Stimulated activated CD8-positive, alpha-beta memory T cell treated with anti-CD3 and anti-CD28 coated beads, Interleukin-7, amount 100 ng/mL, for 4 hours (primary cell): ENCODE measurements around the gene METTL16.
"Not testable (repeated sequence)": the region's sequence is repeated elsewhere in the genome, so short reads cannot be mapped to it uniquely, and the experiment has no call there.

Source experiments
- DNase-seq, 2 donors: peaks; one replicate each; pipeline ENCODE4 v3.0.0-alpha.2; 2020; ENCODE audit warnings: low read depth in 2 of 2

METTL16 gene

DNA sequence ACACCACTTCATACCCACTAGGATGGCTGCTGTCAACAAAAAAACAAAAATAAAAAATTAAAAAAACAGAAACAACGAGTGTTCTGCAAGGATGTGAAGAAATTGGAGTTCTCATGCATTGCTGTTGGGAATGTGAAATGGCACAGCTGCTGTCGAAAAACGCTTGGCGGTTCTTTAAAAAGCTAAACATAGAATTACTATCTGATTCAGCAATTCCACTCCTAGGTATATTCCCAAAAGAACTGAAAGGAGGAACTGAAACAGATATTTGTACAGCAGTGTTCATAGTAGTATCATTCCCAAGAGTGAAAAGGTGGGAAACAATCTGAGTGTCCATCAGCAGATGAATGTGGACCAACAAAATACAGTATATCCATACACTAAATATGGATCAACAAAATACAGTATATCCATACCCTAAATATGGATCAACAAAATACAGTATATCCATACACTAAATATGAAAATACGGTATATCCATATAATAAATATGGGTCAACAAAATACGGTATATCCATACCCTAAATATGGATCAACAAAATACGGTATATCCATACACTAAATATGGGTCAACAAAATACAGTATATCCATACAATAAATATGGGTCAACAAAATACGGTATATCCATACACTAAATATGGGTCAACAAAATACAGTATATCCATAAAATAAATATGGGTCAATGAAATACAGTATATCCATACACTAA is 8.7 kb downstream of the METTL16 start:
- DNase-seq, result no peak

DNA sequence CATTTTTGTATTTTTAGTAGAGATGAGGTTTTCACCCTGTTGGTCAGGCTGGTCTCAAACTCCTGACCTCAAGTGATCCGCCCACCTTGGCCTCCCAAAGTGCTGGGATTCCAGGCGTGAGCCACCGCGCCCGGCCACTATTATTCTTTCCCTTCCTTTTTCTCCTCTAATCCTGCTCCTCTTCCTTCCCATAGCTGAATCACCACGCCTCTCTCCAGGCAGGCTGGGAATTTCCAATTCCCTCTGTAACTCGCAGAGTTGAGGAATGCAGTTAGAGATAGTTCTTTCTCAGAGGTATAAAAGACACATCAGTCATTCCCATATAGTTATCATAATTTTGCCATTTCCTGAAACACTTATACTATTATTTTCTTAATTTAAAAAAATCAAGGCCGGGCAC is 11.2 kb downstream of the METTL16 start:
- no peak for DNase-seq

DNA sequence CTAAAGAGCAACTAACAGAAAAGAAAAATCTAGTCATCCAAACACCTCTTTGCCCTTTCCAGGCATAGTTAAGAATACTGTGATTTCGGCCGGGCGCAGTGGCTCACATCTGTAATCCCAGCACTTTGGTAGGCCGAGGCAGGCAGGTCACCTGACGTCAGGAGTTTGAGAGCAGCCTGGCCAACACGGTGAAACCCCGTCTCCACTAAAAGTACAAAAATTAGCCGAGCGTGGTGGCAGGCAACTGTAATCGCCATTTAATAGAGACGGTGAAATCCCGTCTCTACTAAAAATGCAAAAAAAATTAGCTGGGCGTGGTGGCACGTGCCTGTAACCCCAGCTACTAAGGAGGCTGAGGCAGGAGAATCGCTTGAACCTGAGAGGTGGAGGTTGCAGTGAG is 22.4 kb downstream of the METTL16 start:
- not testable (repeated sequence) for DNase-seq

DNA sequence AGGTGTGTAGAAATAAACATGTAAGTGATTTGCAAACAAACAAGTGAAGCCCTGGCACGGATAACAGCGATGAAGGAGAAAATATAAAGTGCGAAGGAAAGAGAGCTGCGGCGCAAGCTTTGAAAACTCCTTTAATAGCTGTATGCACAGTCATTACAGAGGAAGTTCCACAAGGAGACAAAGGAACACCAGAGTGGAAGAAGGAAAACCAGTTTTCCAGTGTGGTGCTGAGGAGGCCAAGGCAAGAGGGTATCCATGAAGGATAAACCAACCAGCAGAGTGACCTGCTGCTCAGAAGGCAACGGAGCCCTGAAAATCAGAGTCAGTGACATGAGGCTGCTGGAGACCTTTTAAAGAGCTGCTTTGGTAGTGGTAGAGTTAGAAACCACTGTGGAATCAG is 24.4 kb downstream of the METTL16 start:
- no peak for DNase-seq

DNA sequence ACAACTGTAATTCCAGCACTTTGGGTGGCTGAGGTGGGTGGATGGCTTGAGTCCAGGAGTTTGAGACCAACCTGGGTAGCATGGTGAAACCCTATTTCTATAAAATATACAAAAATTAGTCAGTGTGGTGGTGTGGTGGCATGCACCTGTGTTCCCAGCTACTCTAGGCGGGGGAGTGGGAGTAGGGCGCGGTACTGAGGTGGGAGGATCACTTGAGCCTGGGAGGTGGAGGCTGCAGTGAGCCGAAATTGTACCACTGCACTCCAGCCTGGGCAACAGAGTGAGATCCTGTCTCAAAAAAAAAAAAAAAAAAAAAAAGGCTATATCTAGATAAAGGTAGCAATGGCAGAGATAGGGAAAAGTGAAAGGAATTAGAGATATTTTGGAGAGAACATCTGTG is 25.0 kb downstream of the METTL16 start:
- DNase-seq, result not testable (repeated sequence)

DNA sequence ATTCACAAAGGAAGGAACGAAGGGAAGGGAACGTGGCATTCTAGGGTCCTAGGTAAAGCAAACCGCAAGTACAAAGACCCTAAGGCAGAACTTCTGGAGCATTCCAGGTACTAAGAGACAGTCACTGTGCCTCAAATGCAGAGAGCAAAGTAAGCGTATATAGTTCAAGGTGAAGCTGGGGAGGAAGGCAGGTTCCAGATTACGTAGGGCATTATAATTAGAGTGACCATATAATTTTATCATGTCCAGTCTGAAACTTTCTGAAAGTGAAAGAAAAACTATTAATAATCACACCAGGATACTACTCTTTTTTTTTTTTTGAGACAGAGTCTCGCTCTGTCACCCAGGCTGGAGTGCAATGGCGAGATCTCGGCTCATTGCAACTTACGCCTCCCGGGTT is 25.7 kb downstream of the METTL16 start:
- DNase-seq, result no peak

DNA sequence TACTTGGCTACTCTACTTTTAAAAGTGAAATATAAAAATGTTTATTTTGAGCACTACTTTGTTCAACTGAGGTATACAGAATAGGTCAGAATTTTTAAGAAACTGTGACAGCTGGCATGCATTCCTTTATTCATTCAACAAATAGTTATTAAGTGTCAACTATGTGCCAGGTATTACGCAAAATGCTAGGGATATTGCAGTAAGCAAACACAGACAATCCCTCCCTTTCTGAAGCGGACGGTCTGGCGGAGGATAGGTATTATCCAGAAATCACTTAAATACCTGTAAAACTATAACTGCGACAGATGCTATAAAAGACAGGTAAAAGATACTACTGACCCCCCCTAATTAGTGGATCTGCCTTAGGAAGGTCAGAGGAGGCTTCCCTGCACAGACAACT is 26.1 kb downstream of the METTL16 start:
- no peak for DNase-seq

DNA sequence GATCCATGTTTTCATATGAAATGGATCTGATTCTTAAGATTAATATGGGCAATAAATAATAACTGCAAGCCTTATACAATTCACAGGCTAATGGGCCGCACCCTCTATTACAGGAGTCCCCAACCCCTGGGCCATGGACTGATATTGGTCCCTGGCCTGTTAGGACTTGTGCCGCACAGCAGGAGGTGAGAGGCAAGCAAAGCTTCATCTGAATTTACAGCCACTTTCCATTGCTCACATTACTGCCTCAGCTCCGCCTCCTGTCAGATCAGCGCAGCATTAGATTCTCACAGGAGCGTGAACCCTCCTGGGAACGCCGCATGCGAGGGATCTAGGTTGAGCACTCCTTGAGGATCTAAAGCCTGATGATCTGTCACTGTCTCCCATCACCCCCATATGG is 26.8 kb downstream of the METTL16 start:
- no peak for DNase-seq

DNA sequence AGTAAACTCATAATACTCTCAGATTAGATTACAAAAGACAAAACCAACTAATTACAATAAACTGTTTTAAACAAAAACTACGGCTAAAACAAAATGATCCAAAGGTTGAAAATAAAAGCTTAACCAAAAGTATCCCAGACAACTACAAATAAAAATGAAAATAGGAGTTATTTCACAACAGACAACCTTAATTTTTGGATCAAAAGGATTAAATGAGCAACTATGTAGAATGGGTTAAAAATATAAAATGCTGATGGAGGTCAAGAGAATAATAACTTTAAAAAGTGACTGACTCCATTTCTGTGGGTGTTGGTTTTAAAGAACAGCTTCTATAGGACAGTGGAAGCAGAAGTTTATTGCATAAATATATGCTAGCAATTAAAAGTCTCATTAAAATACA is 28.6 kb downstream of the METTL16 start:
- no peak for DNase-seq

DNA sequence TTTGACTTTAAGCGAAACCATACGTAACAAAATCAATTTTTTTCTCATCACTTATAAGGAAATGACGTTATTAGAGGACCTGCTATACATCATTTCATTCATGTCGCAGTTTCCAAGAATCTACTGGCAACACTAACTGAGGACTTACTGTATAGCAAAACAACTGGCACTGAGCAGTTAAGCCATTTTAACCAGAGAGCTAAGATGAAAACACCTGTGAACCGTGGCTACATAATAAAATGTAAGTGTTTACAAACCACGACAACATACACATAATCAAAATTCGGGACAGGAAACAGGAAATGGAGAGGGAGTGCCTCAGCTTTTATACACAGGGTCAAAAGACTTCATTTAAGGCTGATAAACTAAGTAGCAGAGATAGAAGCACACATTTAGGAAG is 29.5 kb downstream of the METTL16 start:
- no peak for DNase-seq

DNA sequence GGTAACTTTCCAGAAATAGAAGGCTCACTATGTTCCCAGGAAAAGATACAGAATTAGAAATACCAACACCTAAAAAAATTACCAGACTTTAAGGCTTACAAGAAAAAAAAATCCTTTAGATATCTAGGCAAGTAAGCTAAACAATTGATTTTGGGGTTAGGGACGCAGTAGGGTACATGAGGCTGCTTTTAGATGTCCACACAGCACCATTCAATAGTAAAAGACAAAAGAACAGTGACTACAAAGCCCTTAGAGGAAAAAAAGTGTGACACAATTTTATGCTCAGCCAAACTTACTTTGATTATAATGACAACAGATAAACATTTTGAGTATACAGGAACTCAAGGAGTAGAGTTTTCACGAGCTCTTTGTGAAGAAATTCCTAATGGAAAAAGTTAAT is 29.9 kb downstream of the METTL16 start:
- no peak for DNase-seq

DNA sequence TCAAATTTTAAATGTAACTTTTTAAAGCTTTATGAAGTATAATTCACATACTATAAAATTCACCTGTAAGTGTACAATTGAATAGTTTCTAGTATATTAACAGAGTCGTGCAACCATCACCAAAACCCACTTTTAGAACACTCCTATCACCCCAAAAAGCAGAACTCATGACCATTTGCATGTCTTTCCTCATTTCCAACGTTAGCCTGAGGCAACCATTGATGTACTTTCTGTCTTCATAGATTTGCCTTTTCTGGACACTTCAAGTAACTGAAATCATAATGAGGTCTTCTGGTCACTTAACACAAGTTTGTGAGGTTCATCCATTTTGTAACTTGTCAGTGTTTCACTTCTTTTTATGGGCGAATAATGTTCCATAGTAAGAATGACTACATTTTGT is 33.2 kb downstream of the METTL16 start:
- DNase-seq, result no peak

DNA sequence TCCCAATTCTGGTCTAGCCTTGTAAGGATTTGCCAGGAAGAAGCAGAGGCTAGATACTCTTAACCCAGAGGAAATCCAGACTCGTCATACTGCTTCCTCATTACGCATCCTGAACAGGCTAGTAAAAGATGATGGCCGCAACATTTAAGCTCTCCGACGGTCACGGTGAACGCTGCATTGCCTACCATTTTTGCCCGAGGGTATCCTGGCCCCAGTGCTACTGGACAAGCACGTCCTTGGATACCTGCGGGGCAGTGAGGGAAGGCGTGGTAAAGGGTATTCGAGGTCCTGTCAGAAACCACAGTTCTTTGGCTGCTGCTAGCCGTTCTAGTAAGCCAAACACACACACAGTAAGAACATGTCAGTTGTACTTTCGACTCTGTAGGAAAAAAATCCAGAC is 36.6 kb downstream of the METTL16 start:
- no peak for DNase-seq

DNA sequence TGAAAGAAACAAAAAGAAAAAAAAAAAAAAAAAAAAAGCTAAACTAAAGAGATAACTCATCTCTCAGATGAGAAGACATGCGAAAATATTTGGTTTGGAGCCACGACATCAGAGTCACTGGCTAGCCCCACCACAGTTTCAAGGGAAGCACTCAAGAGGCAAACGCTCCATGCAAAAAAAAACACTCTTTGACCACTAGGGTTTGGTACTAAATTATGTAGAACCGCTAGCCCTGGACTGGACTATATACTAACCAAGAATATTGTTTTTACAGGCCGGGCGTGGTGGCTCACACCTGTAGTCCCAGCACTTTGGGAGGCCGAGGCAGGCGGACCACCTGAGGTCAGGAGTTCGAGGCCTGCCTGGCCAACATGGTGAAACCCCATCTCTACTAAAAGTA is 37.3 kb downstream of the METTL16 start:
- no peak for DNase-seq

DNA sequence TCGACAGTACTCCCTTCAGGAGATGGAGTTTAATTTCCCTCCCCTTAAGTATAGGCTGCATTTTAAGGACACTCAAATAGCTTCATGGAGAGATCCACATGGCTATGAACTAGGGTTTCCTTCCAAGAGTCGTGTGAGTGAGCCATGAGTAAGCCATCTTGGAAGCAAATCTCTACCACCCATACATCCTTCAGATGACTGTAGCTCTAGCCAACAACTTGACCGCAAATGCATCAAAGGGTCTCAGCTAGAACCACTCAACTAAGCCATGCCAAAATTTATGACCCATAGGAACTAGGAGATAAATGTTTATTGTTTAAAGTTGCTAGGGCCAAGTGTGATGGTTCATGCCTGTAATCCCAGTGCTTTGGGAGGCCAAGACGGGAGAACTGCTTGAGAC is 43.4 kb downstream of the METTL16 start:
- no peak for DNase-seq

DNA sequence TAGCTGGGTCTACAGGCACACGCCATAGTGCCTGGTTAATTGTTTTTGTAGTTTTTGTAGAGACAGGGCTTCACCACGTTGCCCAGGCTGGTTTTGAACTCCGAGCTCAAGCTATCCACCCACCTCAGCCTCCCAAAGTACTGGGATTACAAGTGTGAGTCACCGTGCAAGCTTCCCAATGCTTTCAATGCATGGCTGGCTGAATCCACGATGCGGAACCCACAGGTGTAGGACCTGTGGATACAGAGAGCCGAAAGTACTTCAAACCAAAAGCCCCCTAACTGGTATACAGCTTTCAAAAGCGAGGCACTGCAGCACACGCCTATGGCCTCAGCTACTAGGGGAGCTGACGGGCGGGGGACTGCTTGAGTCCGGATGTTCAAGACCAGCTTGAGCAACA is 44.8 kb downstream of the METTL16 start:
- no peak for DNase-seq

DNA sequence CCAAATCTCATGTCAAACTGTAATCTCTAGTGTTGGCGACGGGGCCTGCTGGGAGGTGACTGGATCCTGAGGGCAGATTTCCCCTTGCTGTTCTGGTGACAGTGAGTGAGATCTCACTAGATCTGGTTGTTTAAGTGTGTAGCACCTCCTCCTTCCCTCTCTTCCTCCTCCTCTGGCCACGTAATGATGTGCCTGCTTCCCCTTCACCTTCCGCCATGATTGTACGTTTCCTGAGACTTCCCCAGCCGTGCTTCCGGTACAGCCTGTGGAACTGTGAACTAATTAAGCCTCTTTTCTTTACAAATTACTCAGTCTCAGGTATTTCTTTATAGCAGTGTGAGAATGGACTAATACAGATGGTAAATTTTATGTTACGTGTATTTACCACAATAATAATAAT is 49.2 kb downstream of the METTL16 start:
- DNase-seq, result no peak

DNA sequence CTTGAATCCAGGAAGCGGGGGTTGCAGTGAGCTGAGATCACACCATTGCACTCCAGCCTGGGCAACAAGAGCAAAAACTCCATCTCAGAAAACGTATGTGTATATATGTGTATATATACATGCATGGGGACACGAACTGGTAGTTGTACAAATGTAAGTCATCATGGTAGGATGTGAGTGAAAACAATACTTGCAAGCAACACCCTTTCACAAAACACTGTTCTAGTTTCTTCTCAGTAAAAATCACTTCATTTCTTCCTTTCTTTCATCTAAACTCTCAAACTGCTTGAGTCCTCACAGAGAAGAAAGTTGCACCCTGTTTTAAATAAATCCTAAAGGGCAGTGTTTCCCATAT is 51.8 kb downstream of the METTL16 start:
- no peak for DNase-seq

DNA sequence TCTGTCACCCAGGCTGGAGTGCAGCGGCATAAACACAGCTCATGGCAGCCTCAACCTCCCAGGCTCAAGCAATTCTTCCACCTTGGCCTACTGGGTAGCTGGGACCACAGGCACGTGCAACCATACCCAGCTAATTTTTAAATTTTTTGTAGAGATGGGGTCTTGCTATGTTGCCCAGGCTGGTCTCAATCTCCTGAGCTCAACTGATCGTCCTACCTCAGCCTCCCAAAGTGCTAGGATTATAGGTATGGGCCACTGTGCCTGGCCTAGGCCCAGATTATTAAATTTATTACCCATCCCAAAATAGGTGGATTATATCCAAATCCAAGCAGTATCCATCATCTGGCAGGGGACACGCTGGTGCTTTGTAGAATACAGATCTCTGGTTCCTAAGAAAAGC is 53.8 kb downstream of the METTL16 start:
- no peak for DNase-seq

DNA sequence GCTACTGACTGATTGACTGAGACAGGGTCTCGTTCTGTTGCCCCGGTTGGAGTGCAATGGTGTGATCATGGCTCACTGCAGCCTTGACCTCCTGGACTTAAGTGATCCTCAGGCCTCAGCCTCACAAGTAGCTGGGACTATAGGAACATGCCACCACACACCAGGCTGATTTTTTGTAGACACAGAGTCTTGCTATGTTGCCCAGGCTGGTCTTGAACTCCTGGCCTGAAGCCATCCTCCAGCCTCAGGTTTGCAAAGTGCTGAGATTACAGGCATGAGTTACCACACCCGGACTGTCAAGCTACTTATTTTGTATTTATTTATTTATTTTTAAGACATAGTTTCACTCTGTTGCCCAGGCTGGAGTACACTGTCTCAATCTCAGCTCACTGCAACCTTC is 55.2 kb downstream of the METTL16 start:
- no peak for DNase-seq

DNA sequence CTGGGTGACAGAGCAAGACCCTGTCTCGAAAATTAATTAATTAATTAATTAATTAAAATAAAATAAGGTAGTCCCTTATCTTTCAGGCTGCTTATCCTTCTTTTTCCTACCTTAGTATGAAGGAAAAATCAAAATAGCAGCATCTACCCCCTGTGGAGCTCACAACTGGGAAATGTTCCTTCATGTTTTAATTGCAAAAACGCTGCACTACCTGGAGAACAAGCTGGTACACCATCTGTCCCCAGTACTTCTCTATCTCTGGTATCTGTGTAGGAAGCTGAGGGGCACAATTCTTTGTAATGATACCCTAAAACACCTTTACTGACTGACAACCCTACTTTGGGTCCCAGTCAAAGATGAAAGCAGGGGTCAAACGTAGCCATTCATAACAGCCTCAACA is 55.7 kb downstream of the METTL16 start:
- DNase-seq, result no peak

DNA sequence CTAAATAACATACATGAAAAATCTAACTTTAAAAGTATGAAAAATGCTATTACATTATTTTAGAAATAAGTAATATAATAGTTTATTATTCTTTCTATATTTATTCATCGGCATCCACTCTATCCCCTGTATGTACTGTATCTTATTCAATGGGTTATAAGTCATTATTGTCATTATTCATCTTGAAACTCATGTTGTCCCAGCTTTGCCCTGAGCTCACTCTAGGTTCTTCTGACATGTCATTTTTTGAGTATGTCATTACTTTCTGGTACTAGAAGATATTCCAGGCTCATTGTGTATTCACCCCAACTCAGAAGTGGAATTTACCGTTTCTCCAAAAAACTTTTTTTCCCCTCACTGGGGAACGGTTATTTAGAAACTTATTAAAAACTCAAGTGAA is 57.8 kb downstream of the METTL16 start:
- DNase-seq, result no peak

DNA sequence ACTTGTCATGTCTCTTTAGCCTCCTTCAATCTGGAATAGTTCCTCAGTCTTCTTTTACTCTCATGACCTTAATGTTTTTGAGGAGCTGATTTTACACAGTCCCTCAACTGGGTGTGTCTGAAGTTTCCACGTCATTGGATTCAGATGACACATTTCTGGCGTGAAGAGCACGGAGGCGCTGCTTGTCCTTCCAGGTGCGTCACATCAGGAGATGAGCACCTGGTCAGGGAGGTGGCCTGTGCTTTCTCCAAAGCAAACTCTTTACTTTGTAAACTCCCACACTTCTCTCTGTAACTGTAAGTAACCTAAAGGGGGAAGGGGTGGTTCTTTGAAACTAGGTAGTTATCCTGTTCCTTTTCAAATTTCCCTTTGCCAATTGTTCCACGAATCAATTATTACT is 58.4 kb downstream of the METTL16 start:
- DNase-seq, result no peak

DNA sequence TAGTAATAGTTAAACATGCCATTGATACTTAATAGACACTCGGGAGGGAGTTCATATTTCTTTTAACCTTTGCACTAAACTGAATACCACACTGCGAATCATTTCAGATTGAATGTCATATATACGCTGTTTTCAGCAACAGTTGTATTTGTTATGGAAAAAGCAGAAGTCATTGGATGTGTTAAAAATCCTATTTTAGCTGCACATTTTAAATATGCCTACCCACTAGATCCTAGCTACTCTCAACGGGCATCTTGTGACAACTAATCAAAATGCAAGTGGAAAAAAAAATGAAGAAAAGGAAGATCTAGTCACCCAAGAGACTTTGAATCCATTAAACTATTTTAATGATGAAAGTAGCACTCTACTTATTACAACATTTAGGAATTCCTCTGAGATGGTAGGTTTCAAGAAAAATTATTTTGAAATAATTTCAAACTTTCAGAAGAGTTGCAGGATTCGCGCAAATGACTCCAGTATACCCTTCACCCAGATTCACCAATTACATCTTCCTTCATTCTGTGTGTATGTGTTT is 59.4 kb downstream of the METTL16 start:
- no peak for DNase-seq
